HCT116 (cell line): Measurements from ENCODE around the gene NOC4L. TPM values are rescaled to one million over a fixed set of nuclear protein-coding genes. Genes with fewer than 3 reads are reported as not detected.

ENCODE experiments used
- ATAC-seq: fragments of 200-7000 bp; cut with Tn5 transposase; 2 replicates; pipeline ENCODE4 v1.9.1; 2020; ENCODE audit warnings: mild to moderate bottlenecking, moderate library complexity
- BruUV-seq: library from RNA; stranded (reverse); fragments of 400-500 nt; replicated peaks from 2 replicates; lab custom pipeline; 2021; lab: Mats Ljungman, UMichigan
- CTCF ChIA-PET: fragments of 300-600 bp; sonication (Branson Sonifier 250); formaldehyde crosslinking; loops from one replicate; lab custom pipeline; 2021; ENCODE audit warnings: antibody characterized with exemption; lab: Charles Lee
- POLR2A ChIA-PET: fragments of 300-600, 350-600 bp; sonication (Branson Sonifier 250); formaldehyde crosslinking; loops from one replicate; lab custom pipeline; 2021; ENCODE audit warnings: antibody characterized with exemption; lab: Charles Lee
- RAD21 ChIA-PET, 2 experiments: fragments of 300-600 bp; sonication (Branson Sonifier 250); formaldehyde crosslinking; loops; one replicate each; lab custom pipeline; 2023; ENCODE audit warnings: low total read pairs in 2 of 2; ENCODE audit not compliant: uncharacterized antibody in 2 of 2, unreplicated experiment in 2 of 2, low non-redundant PET in 1 of 2; lab: Charles Lee
- DNase-seq: peaks from one replicate; pipeline ENCODE4 v3.0.0-alpha.2; 2010; ENCODE audit warnings: low read depth, low spot score
- H2AFZ ChIP-seq: fragments of 200-600 bp; shearing (Covaris generic), sonication (generic); 2 replicates; pipeline ENCODE4 v1.6.1; 2017; ENCODE audit warnings: low read depth, mixed run types, mixed read lengths, antibody characterized with exemption, low read length; ENCODE audit not compliant: poor library complexity, severe bottlenecking
- H3K27ac ChIP-seq: 2 replicates; pipeline ENCODE4 v1.5.1; 2012; ENCODE audit warnings: low read depth, low read length
- H3K27me3 ChIP-seq: fragments of 200-600 bp; sonication (generic); 2 replicates; pipeline ENCODE4 v1.6.1; 2016; ENCODE audit warnings: mixed run types, low read length, mixed read lengths; ENCODE audit not compliant: insufficient read depth
- H3K36me3 ChIP-seq, 2 experiments: fragments of 200-500 bp in 1 of 2; fragments of 200-600 bp in 1 of 2; sonication (Bioruptor generic) in 1 of 2; sonication (generic) in 1 of 2; 2 replicates each; pipeline versions ENCODE4 v1.5.1 to v1.6.1; 2014 to 2016; ENCODE audit warnings: low read length in 2 of 2, inconsistent platforms in 1 of 2, mixed read lengths in 1 of 2, mixed run types in 1 of 2; ENCODE audit not compliant: insufficient read depth in 2 of 2, control insufficient read depth in 1 of 2
- H3K4me1 ChIP-seq, 2 experiments: fragments of 200-600 bp in 1 of 2; sonication (generic) in 1 of 2; 2 replicates each; pipeline versions ENCODE4 v1.5.1 to v1.6.1; 2012 to 2017; ENCODE audit warnings: low read length in 2 of 2, inconsistent platforms in 1 of 2, mild to moderate bottlenecking in 1 of 2, mixed read lengths in 1 of 2, mixed run types in 1 of 2, moderate library complexity in 1 of 2; ENCODE audit not compliant: insufficient read depth in 2 of 2, control insufficient read depth in 1 of 2
- H3K4me2 ChIP-seq: fragments of 200-600 bp; sonication (generic); 2 replicates; pipeline ENCODE4 v1.6.1; 2017; ENCODE audit warnings: mixed run types, low read length, mixed read lengths
- H3K4me3 ChIP-seq, 2 experiments: fragments of 200-600 bp in 1 of 2; sonication (generic) in 1 of 2; replicated peaks in 1 of 2; 2 replicates each; pipeline ENCODE4 v1.5.1; 2011 to 2016; ENCODE audit warnings: low read length in 2 of 2, control low read depth in 1 of 2, low read depth in 1 of 2, mild to moderate bottlenecking in 1 of 2, mixed read lengths in 1 of 2, mixed run types in 1 of 2
- H3K79me2 ChIP-seq: fragments of 200-600 bp; sonication (generic); 2 replicates; pipeline ENCODE4 v1.6.1; 2017; ENCODE audit warnings: mild to moderate bottlenecking, mixed run types, low read length, moderate library complexity, mixed read lengths; ENCODE audit not compliant: insufficient read depth
- H3K9ac ChIP-seq: fragments of 200-600 bp; sonication (generic); 2 replicates; pipeline ENCODE4 v1.6.1; 2016; ENCODE audit warnings: low read length, mixed read lengths
- H3K9me2 ChIP-seq: fragments of 200-600 bp; sonication (generic), shearing (Covaris generic); 2 replicates; pipeline ENCODE4 v1.6.1; 2017; ENCODE audit warnings: mixed run types, mild to moderate bottlenecking, moderate library complexity; ENCODE audit not compliant: insufficient read depth
- H3K9me3 ChIP-seq, 2 experiments: fragments of 200-500 bp in 1 of 2; fragments of 200-600 bp in 1 of 2; sonication (Bioruptor generic) in 1 of 2; sonication (generic) in 1 of 2; 2 replicates each; pipeline ENCODE4 v1.6.1; 2014 to 2017; ENCODE audit warnings: low read length in 2 of 2, mixed read lengths in 2 of 2, inconsistent platforms in 1 of 2, low read depth in 1 of 2, mild to moderate bottlenecking in 1 of 2, mixed run types in 1 of 2, moderate library complexity in 1 of 2; ENCODE audit not compliant: control insufficient read depth in 1 of 2, insufficient read depth in 1 of 2
- H4K20me1 ChIP-seq: fragments of 200-600 bp; sonication (generic), shearing (Covaris generic); 2 replicates; pipeline ENCODE4 v1.6.1; 2017; ENCODE audit warnings: mixed run types, mild to moderate bottlenecking, moderate library complexity; ENCODE audit not compliant: insufficient read depth
- CBX3 ChIP-seq: IDR thresholded peaks from 2 replicates; pipeline ENCODE4 v1.6.1; 2012; ENCODE audit warnings: low read depth
- EGR1 ChIP-seq: IDR thresholded peaks from 2 replicates; pipeline ENCODE4 v1.6.1; 2012; ENCODE audit warnings: low read depth
- ELF1 ChIP-seq: IDR thresholded peaks from 2 replicates; pipeline ENCODE4 v1.6.1; 2012; ENCODE audit warnings: low read depth, borderline replicate concordance
- EZH2phosphoT487 ChIP-seq: fragments of 200-600 bp; IDR thresholded peaks from 2 replicates; pipeline ENCODE4 v1.6.1; 2018; ENCODE audit warnings: antibody characterized with exemption, borderline replicate concordance
- FOSL1 ChIP-seq: IDR thresholded peaks from 2 replicates; pipeline ENCODE4 v1.6.1; 2012; ENCODE audit warnings: low read depth
- JUND ChIP-seq: IDR thresholded peaks from 2 replicates; pipeline ENCODE4 v1.6.1; 2012
- MAX ChIP-seq: IDR thresholded peaks from 2 replicates; pipeline ENCODE4 v1.6.1; 2012
- REST ChIP-seq: IDR thresholded peaks from 2 replicates; pipeline ENCODE4 v1.6.1; 2012; ENCODE audit warnings: low read depth
- SIN3A ChIP-seq: IDR thresholded peaks from 2 replicates; pipeline ENCODE4 v1.6.1; 2012; ENCODE audit warnings: low read depth
- TCF7L2 ChIP-seq: IDR thresholded peaks from 2 replicates; pipeline ENCODE4 v1.7.0; 2011; ENCODE audit warnings: borderline replicate concordance, inconsistent platforms; ENCODE audit not compliant: insufficient read depth, insufficient read length; ENCODE audit errors: extremely low read depth
- ZFX ChIP-seq: fragments of 450-650 bp; IDR thresholded peaks from 2 replicates; pipeline ENCODE4 v1.6.1; 2017
- ZNF274 ChIP-seq: fragments of 200-500 bp; sonication (Bioruptor generic); IDR thresholded peaks from 2 replicates; pipeline ENCODE4 v1.6.1; 2014; ENCODE audit warnings: mild to moderate bottlenecking, low read depth, low read length, inconsistent platforms
- intact Hi-C: fragments of 100-400 bp; cut with micrococcal nuclease; formaldehyde crosslinking; loops from 2 replicates; pipeline ENCODE4 v1.10.0; 2022
- total RNA-seq: library from RNA; stranded (reverse); gene quantifications from one replicate; pipeline ENCODE4 v1.2.1, GENCODE V29; 2021; ENCODE audit not compliant: unreplicated experiment
- TF ChIP-seq, protein P1 (sequence below): IDR thresholded peaks from 2 replicates; pipeline ENCODE4 v1.6.1; 2011; ENCODE audit warnings: mild to moderate bottlenecking, low read length, moderate library complexity; ENCODE audit not compliant: insufficient replicate concordance; ENCODE audit errors: extremely low read depth

Gene NOC4L
- total RNA-seq, 1 experiment from 2014 or later = 47.6 TPM

DNA sequence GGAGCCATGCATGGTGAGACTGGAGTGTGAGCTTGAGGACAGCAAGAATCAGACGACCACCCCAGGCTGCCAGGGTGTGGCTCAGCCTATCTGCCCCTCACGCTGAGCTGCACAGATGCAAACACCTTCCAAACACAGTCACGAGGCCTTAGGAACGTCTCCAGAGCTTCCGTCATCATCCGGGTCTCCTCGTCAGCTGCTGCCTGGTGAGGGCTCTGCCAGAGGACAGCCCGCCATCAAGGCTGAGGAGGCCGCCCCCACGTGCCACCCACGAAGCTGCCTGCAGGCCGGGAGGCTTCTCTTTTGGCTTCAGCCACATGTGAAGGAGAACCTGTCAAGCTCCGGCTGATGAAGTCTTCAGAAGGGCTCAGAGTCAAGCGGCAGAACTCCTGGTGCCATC is 13.6 kb upstream of the NOC4L start:
- DNase-seq = no peak
- Histone ChIP-seq H3K9ac (no peak overlapping the region), H3K4me1 (no peaks in the 10 kb centered on the region), H3K9me2 (no peaks in the 10 kb centered on the region), H3K4me2 (no peak overlapping the region), H3K4me3 (no peak overlapping the region), H3K36me3 (peaks cover 0 to 6% of the 10 kb centered on the region in 2 experiments; a peak in 1 of 4 replicates), H3K9me3 (no peaks in the 10 kb centered on the region), H3K27ac (no peak overlapping the region), H2AFZ (no peak overlapping the region), H3K27me3 (no peaks in the 10 kb centered on the region), H4K20me1 (no peaks in the 10 kb centered on the region), H3K79me2 (no peaks in the 10 kb centered on the region)
- no TSS peak for BruUV-seq
- ChIA-PET CTCF (no interaction called here), RAD21 (no interaction called here), POLR2A (no interaction called here)
- intact Hi-C loops = no loop called here
- no peak for ATAC-seq
- TF ChIP-seq FOSL1 = no peak
- no peak for TF ChIP-seq EZH2phosphoT487
- no peak for TF ChIP-seq ELF1
- TF ChIP-seq CBX3 = no peak
- no peak for TF ChIP-seq JUND
- TF ChIP-seq EGR1 = no peak
- TF ChIP-seq ZFX = no peak
- no peak for TF ChIP-seq REST
- no peak for TF ChIP-seq SIN3A
- TF ChIP-seq MAX = no peak
- TF ChIP-seq ZNF274 = no peak
- TF ChIP-seq, protein P1, sequence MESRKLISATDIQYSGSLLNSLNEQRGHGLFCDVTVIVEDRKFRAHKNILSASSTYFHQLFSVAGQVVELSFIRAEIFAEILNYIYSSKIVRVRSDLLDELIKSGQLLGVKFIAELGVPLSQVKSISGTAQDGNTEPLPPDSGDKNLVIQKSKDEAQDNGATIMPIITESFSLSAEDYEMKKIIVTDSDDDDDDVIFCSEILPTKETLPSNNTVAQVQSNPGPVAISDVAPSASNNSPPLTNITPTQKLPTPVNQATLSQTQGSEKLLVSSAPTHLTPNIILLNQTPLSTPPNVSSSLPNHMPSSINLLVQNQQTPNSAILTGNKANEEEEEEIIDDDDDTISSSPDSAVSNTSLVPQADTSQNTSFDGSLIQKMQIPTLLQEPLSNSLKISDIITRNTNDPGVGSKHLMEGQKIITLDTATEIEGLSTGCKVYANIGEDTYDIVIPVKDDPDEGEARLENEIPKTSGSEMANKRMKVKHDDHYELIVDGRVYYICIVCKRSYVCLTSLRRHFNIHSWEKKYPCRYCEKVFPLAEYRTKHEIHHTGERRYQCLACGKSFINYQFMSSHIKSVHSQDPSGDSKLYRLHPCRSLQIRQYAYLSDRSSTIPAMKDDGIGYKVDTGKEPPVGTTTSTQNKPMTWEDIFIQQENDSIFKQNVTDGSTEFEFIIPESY = no peak
- TF ChIP-seq TCF7L2 = no peak
